IPS-NIHi11 (cell line): ENCODE data around the gene WNT9B.

Experiments used
- DNase-seq: peaks from one replicate; pipeline ENCODE4 v3.0.0; 2012; ENCODE audit warnings: mixed read lengths, low spot score

Gene WNT9B

GRCh38 chr17:46853896-46854444 lies 2.6 kb downstream of the WNT9B start:
- no peak for DNase-seq

- no peak for DNase-seq
Measured at GRCh38 chr17:46854515-46854914, 3.1 kb downstream of the WNT9B start.

- DNase-seq: no peak
Measured at GRCh38 chr17:46854948-46855347, 3.6 kb downstream of the WNT9B start.

- no peak for DNase-seq
Measured at GRCh38 chr17:46857600-46857999, 6.2 kb downstream of the WNT9B start.

GRCh38 chr17:46859996-46860395 lies 8.6 kb downstream of the WNT9B start:
- DNase-seq: no peak

GRCh38 chr17:46862949-46863348 lies 11.6 kb downstream of the WNT9B start:
- peak; percentile 84 for DNase-seq

GRCh38 chr17:46863383-46864121 lies 12.2 kb downstream of the WNT9B start:
- no peak for DNase-seq

GRCh38 chr17:46865100-46865499 lies 13.7 kb downstream of the WNT9B start:
- DNase-seq: peak; percentile 52

GRCh38 chr17:46866325-46866724 lies 14.9 kb downstream of the WNT9B start:
- no peak for DNase-seq

GRCh38 chr17:46866747-46867146 lies 15.4 kb downstream of the WNT9B start:
- DNase-seq: no peak

- no peak for DNase-seq
Measured at GRCh38 chr17:46868689-46869187, 17.4 kb downstream of the WNT9B start.

GRCh38 chr17:46869296-46869695 lies 17.9 kb downstream of the WNT9B start:
- no peak for DNase-seq

GRCh38 chr17:46869975-46870803 lies 18.8 kb downstream of the WNT9B start:
- no peak for DNase-seq

- no peak for DNase-seq
Measured at GRCh38 chr17:46872421-46872820, 21.0 kb downstream of the WNT9B start.

- no peak for DNase-seq
Measured at GRCh38 chr17:46873941-46874645, 22.7 kb downstream of the WNT9B start.

GRCh38 chr17:46874906-46875305 lies 23.5 kb downstream of the WNT9B start:
- no peak for DNase-seq

GRCh38 chr17:46875849-46876352 lies 24.5 kb downstream of the WNT9B start:
- DNase-seq: no peak

- peak; percentile 82 for DNase-seq
Measured at GRCh38 chr17:46876353-46876887, 25.0 kb downstream of the WNT9B start.

- DNase-seq: no peak
Measured at GRCh38 chr17:46876926-46877325, 25.5 kb downstream of the WNT9B start.

- no peak for DNase-seq
Measured at GRCh38 chr17:46877466-46877865, 26.1 kb downstream of the WNT9B start.

- no peak for DNase-seq
Measured at GRCh38 chr17:46878055-46878454, 26.7 kb downstream of the WNT9B start.

GRCh38 chr17:46879101-46879500 lies 27.7 kb downstream of the WNT9B start:
- DNase-seq: no peak
